OCI-LY7 (cell line): ENCODE data around the gene LIPH. TPM values are rescaled to one million over a fixed set of nuclear protein-coding genes. Genes with fewer than 3 reads are reported as not detected.
A peak's percentile ranks its signal among the peaks of the same experiment; 100 is the strongest.
"Not testable (repeated sequence)": the region's sequence is repeated elsewhere in the genome, so short reads cannot be mapped to it uniquely, and the experiment has no call there.

Source experiments
- BruUV-seq: library from RNA; stranded (reverse); fragments of 400-500 nt; replicated peaks from 2 replicates; lab custom pipeline; 2021; lab: Mats Ljungman, UMichigan
- CTCF ChIA-PET: fragments of 300-600 bp; sonication (Branson Sonifier 250); formaldehyde crosslinking; loops from one replicate; lab custom pipeline; 2022; ENCODE audit warnings: antibody characterized with exemption; ENCODE audit not compliant: unreplicated experiment; lab: Charles Lee
- POLR2A ChIA-PET: fragments of 300-600 bp; sonication (Branson Sonifier 250); formaldehyde crosslinking; loops from one replicate; lab custom pipeline; 2022; ENCODE audit warnings: antibody characterized with exemption; lab: Charles Lee
- DNase-seq: peaks from one replicate; pipeline ENCODE4 v3.0.0-alpha.2; 2015; ENCODE audit warnings: low spot score
- H2AFZ ChIP-seq: fragments of 200-600 bp; sonication (generic), shearing (Covaris generic); 2 replicates; pipeline ENCODE4 v1.6.1; 2014; ENCODE audit warnings: mild to moderate bottlenecking, antibody characterized with exemption, low read length, moderate library complexity
- H3K27ac ChIP-seq: fragments of 200-600 bp; sonication (generic); 2 replicates; pipeline ENCODE4 v1.5.1; 2014; ENCODE audit warnings: mixed run types, low read depth, mild to moderate bottlenecking, moderate library complexity, low read length, inconsistent platforms; ENCODE audit not compliant: poor library complexity, severe bottlenecking
- H3K36me3 ChIP-seq: fragments of 200-600 bp; sonication (generic); 2 replicates; pipeline ENCODE4 v1.6.1; 2014; ENCODE audit warnings: mild to moderate bottlenecking, antibody characterized with exemption, low read length, moderate library complexity, mixed read lengths; ENCODE audit not compliant: insufficient read depth
- H3K4me1 ChIP-seq: fragments of 200-600 bp; sonication (generic); 2 replicates; pipeline ENCODE4 v1.5.1; 2014; ENCODE audit warnings: mild to moderate bottlenecking, low read length; ENCODE audit not compliant: insufficient read depth, poor library complexity, severe bottlenecking
- H3K4me2 ChIP-seq: fragments of 200-600 bp; sonication (generic); 2 replicates; pipeline ENCODE4 v1.6.1; 2014; ENCODE audit warnings: mild to moderate bottlenecking, low read length
- H3K4me3 ChIP-seq: fragments of 200-600 bp; sonication (generic); 2 replicates; pipeline ENCODE4 v1.5.1; 2014; ENCODE audit warnings: mild to moderate bottlenecking, low read depth, low read length; ENCODE audit not compliant: poor library complexity, severe bottlenecking
- H3K79me2 ChIP-seq: fragments of 200-600 bp; sonication (generic); 2 replicates; pipeline ENCODE4 v1.6.1; 2016; ENCODE audit warnings: low read depth, mild to moderate bottlenecking, low read length, moderate library complexity, mixed read lengths; ENCODE audit not compliant: insufficient read depth
- H3K9me2 ChIP-seq: fragments of 200-600 bp; sonication (generic); 2 replicates; pipeline ENCODE4 v1.6.1; 2016; ENCODE audit warnings: mild to moderate bottlenecking, low read length, mixed read lengths; ENCODE audit not compliant: insufficient read depth
- H3K9me3 ChIP-seq: fragments of 200-600 bp; sonication (generic); 2 replicates; pipeline ENCODE4 v1.6.1; 2014; ENCODE audit warnings: mild to moderate bottlenecking, mixed run types, low read length, mixed read lengths
- H4K20me1 ChIP-seq: fragments of 200-600 bp; sonication (generic); 2 replicates; pipeline ENCODE4 v1.6.1; 2014; ENCODE audit warnings: mild to moderate bottlenecking, antibody characterized with exemption, low read length, moderate library complexity, mixed read lengths; ENCODE audit not compliant: insufficient read depth
- CTCF ChIP-seq: fragments of 200-600 bp; sonication (generic); conservative IDR thresholded peaks from 2 replicates; pipeline ENCODE4 v1.5.1; 2014; ENCODE audit warnings: mild to moderate bottlenecking, antibody characterized with exemption, low read length, moderate library complexity, mixed read lengths
- EZH2phosphoT487 ChIP-seq: fragments of 200-600 bp; sonication (generic); IDR thresholded peaks from 2 replicates; pipeline ENCODE4 v1.6.1; 2018; ENCODE audit warnings: low read depth, borderline replicate concordance, mild to moderate bottlenecking, mixed run types, antibody characterized with exemption, low read length, moderate library complexity, mixed read lengths
- intact Hi-C: fragments of 100-400 bp; cut with micrococcal nuclease; formaldehyde crosslinking; loops from one replicate; pipeline ENCODE4 v1.10.0; 2022; ENCODE audit not compliant: unreplicated experiment
- total RNA-seq, 2 experiments: library from RNA; depleted of rRNA in 1 of 2; stranded (reverse); fragments of >200 nt in 1 of 2; shearing (Covaris generic) in 1 of 2; gene quantifications; 2 replicates each; pipeline ENCODE4 v1.2.3, GENCODE V29; 2014 to 2022

Gene LIPH
- total RNA-seq, 2 experiments from 2014 or later, result not detected

- Histone ChIP-seq H3K4me3 (no peak overlapping the region), H3K4me2 (no peak overlapping the region), H3K79me2 (no peaks in the 10 kb centered on the region), H2AFZ (no peak overlapping the region), H4K20me1 (no peaks in the 10 kb centered on the region), H3K27ac (no peak overlapping the region), H3K4me1 (no peaks in the 10 kb centered on the region), H3K9me3 (no peaks in the 10 kb centered on the region), H3K9me2 (no peaks in the 10 kb centered on the region), H3K36me3 (no peaks in the 10 kb centered on the region)
- intact Hi-C loops, result no loop called here
- no TSS peak for BruUV-seq
- POLR2A ChIA-PET, result interaction anchor here (1.2 kb wide), 1 partner anchor 17 kb away, joined by 3 read pairs; no protein-coding TSS in a partner anchor
- no peak for DNase-seq
- CTCF ChIA-PET, result interaction anchor here (2.3 kb wide), 1 partner anchor 26 kb away, joined by 6 read pairs; the partner anchor contains the start of gene SENP2
- TF ChIP-seq EZH2phosphoT487 (no peak), CTCF (no peak)
These were observed 8.3 kb upstream of the LIPH start for GRCh38 chr3:185560676-185561075.

GRCh38 chr3:185559706-185560090 lies 7.3 kb upstream of the LIPH start:
- Histone ChIP-seq H3K36me3 (no peaks in the 10 kb centered on the region), H3K79me2 (no peaks in the 10 kb centered on the region), H2AFZ (peak overlapping the region; percentile 31; the same call in 1 of the 2 replicates), H3K4me2 (peak overlapping the region; percentile 29; the same call in 1 of the 2 replicates), H4K20me1 (no peaks in the 10 kb centered on the region), H3K4me1 (no peaks in the 10 kb centered on the region), H3K4me3 (peak overlapping the region; percentile 16), H3K9me2 (no peaks in the 10 kb centered on the region), H3K27ac (no peak overlapping the region), H3K9me3 (no peaks in the 10 kb centered on the region)
- POLR2A ChIA-PET, result interaction anchor here (0.6 to 1.2 kb wide), 3 partner anchors 12 to 37 kb away, joined by 3 to 6 read pairs (median 4); no protein-coding TSS in a partner anchor
- no TSS peak for BruUV-seq
- no peak for DNase-seq
- TF ChIP-seq CTCF, result no peak
- no peak for TF ChIP-seq EZH2phosphoT487
- intact Hi-C loops, result loop anchor here (5.0 kb wide), 1 partner anchor 207 kb away; no protein-coding TSS in a partner anchor
- CTCF ChIA-PET, result interaction anchor here (1.1 to 2.3 kb wide), 2 partner anchors 12 to 27 kb away, joined by 4 to 6 read pairs; partner anchors contain the start of gene SENP2

DNA sequence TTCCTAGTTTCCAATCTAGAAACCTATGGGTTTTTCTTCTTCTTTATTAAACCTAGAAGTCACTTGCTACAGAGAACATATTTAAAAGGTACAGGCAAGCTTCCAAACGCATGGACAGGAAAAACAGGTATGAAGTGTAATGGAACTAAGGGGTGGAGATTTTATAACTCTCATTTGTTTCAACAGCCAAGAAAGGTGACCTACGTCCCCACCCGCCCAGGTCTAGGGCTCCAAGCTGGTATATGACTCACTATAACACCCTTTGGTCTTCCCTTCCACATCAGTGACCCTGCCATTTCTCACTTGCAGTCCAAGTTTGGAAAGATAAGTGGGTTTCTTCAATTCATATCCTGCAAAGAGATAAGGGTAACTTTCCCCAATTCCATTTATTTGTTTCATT lies 6.0 kb upstream of the LIPH start:
- ChIA-PET CTCF (interaction anchor here (1.0 kb wide), 1 partner anchor 11 kb away, joined by 4 read pairs; no protein-coding TSS in a partner anchor), POLR2A (interaction anchor here (0.6 to 0.9 kb wide), 2 partner anchors 442 to 1933 kb away, joined by 3 read pairs; no protein-coding TSS in a partner anchor)
- H3K9me2 ChIP-seq, result no peaks in the 10 kb centered on the region
- H3K4me1 ChIP-seq, result no peaks in the 10 kb centered on the region
- no peaks in the 10 kb centered on the region for H3K36me3 ChIP-seq
- no peak overlapping the region for H3K4me3 ChIP-seq
- no peaks in the 10 kb centered on the region for H3K79me2 ChIP-seq
- no peaks in the 10 kb centered on the region for H4K20me1 ChIP-seq
- TF ChIP-seq CTCF, result no peak
- TF ChIP-seq EZH2phosphoT487, result no peak
- no peak overlapping the region for H3K4me2 ChIP-seq
- H2AFZ ChIP-seq, result 0 out of 2 replicates have a peak overlapping the region, but pooled peaks have one; percentile 7
- no TSS peak for BruUV-seq
- no peak overlapping the region for H3K27ac ChIP-seq
- intact Hi-C loops, result loop anchor here (5.0 kb wide), 1 partner anchor 206 kb away; no protein-coding TSS in a partner anchor
- no peaks in the 10 kb centered on the region for H3K9me3 ChIP-seq
- DNase-seq, result no peak

- H3K27ac ChIP-seq, H2AFZ ChIP-seq, H3K4me3 ChIP-seq, CTCF ChIA-PET, DNase-seq, BruUV-seq, H4K20me1 ChIP-seq, H3K9me3 ChIP-seq, H3K9me2 ChIP-seq, H3K4me1 ChIP-seq, H3K4me2 ChIP-seq, H3K79me2 ChIP-seq, H3K36me3 ChIP-seq: not testable (repeated sequence)
- POLR2A ChIA-PET, result interaction anchor here (1.1 kb wide), 1 partner anchor 11 kb away, joined by 3 read pairs; no protein-coding TSS in a partner anchor
- intact Hi-C loops, result loop anchor here (5.0 kb wide), 1 partner anchor 204 kb away; no protein-coding TSS in a partner anchor
These were observed 4.3 kb upstream of the LIPH start for GRCh38 chr3:185556640-185557039.
